HepG2 (cell line): ENCODE data around the gene MICALL2. TPM values are rescaled to one million over a fixed set of nuclear protein-coding genes. Genes with fewer than 3 reads are reported as not detected.

Experiments
- ATAC-seq: fragments of 200-7000 bp; cut with Tn5 transposase; 3 replicates; pipeline ENCODE4 v1.9.1; 2020; ENCODE audit warnings: mild to moderate bottlenecking, moderate library complexity
- BruUV-seq: library from RNA; stranded (reverse); fragments of 400-500 nt; replicated peaks from 2 replicates; lab custom pipeline; 2021; lab: Mats Ljungman, UMichigan
- CTCF ChIA-PET: fragments of 300-600 bp; formaldehyde crosslinking; extraction: SDS; loops from one replicate; lab custom pipeline; 2021; ENCODE audit warnings: low total read pairs, inconsistent platforms, low intra/inter-chr PET ratio; lab: Yijun Ruan, JAX
- POLR2A ChIA-PET: fragments of 350-600 bp; sonication (Branson Sonifier 250); formaldehyde crosslinking; loops from one replicate; lab custom pipeline; 2020; ENCODE audit warnings: antibody characterized with exemption, inconsistent platforms; lab: Yijun Ruan, JAX
- DNase-seq: peaks from one replicate; pipeline ENCODE4 v3.0.0-alpha.2; 2015; ENCODE audit warnings: low spot score
- FAIRE-seq: peaks from 3 replicates; lab custom pipeline; 2011; peaks lifted over from hg19 to GRCh38; lab: Jason Lieb, UNC
- H2AFZ ChIP-seq: one replicate; pipeline ENCODE4 v1.6.1; 2011; ENCODE audit warnings: low read length, inconsistent platforms
- H3K27ac ChIP-seq: fragments of 300-600 bp; 3 replicates; pipeline ENCODE4 v1.8.0; 2011; ENCODE audit warnings: mixed run types, mild to moderate bottlenecking, mixed read lengths, low read length, inconsistent platforms; ENCODE audit not compliant: insufficient read depth; ENCODE audit errors: extremely low read length
- H3K27me3 ChIP-seq, 2 experiments: fragments of 200-600 bp in 1 of 2; 2 replicates in 1 of 2; 3 replicates in 1 of 2; pipeline versions ENCODE4 v1.6.0 to v1.8.0; 2011; ENCODE audit warnings: low read length in 2 of 2, mild to moderate bottlenecking in 2 of 2, moderate library complexity in 2 of 2, inconsistent platforms in 1 of 2; ENCODE audit not compliant: insufficient read depth in 2 of 2, control insufficient read depth in 1 of 2
- H3K36me3 ChIP-seq, 2 experiments: fragments of 200-600 bp in 1 of 2; replicated peaks in 1 of 2; 2 replicates in 1 of 2; 3 replicates in 1 of 2; pipeline versions ENCODE4 v1.5.1 to v1.8.0; 2011; ENCODE audit warnings: low read length in 2 of 2, inconsistent platforms in 1 of 2; ENCODE audit not compliant: insufficient read depth in 2 of 2, control insufficient read depth in 1 of 2
- H3K4me1 ChIP-seq: 2 replicates; pipeline ENCODE4 v1.5.1; 2012; ENCODE audit warnings: low read length, inconsistent platforms; ENCODE audit not compliant: insufficient read depth
- H3K4me2 ChIP-seq: 2 replicates; pipeline ENCODE4 v1.6.0; 2011; ENCODE audit warnings: low read depth, low read length, inconsistent platforms
- H3K4me3 ChIP-seq, 3 experiments: fragments of 200-600 bp in 1 of 3; sonication (generic), shearing (Covaris generic) in 1 of 3; replicated peaks in 1 of 3; 2 replicates each; pipeline ENCODE4 v1.5.1; 2011 to 2016; ENCODE audit warnings: low read length in 3 of 3, inconsistent platforms in 2 of 3, low read depth in 2 of 3, mild to moderate bottlenecking in 2 of 3, control low read depth in 1 of 3, mixed read lengths in 1 of 3; ENCODE audit not compliant: insufficient read depth in 1 of 3
- H3K79me2 ChIP-seq: one replicate; pipeline ENCODE4 v1.6.1; 2011; ENCODE audit warnings: low read length, inconsistent platforms; ENCODE audit not compliant: insufficient read depth
- H3K9ac ChIP-seq: 2 replicates; pipeline ENCODE4 v1.6.0; 2011; ENCODE audit warnings: mild to moderate bottlenecking, low read depth, low read length, inconsistent platforms; ENCODE audit not compliant: insufficient read depth
- H3K9me3 ChIP-seq: 2 replicates; pipeline ENCODE4 v1.5.1; 2012; ENCODE audit warnings: mild to moderate bottlenecking, low read length
- H4K20me1 ChIP-seq: 2 replicates; pipeline ENCODE4 v1.6.0; 2011; ENCODE audit warnings: inconsistent platforms, mild to moderate bottlenecking, low read length, moderate library complexity; ENCODE audit not compliant: insufficient read depth
- AFF4 ChIP-seq: sonication (generic); formaldehyde crosslinking; IDR thresholded peaks from 2 replicates; pipeline ENCODE4 v1.4.0; 2020; ENCODE audit warnings: missing genetic modification reagents
- E2F5 ChIP-seq: sonication (generic); formaldehyde crosslinking; conservative IDR thresholded peaks from 2 replicates; pipeline ENCODE4 v1.4.0; 2020; ENCODE audit warnings: missing genetic modification reagents
- EED ChIP-seq: sonication (generic); formaldehyde crosslinking; IDR thresholded peaks from 2 replicates; pipeline ENCODE4 v1.5.0; 2020; ENCODE audit warnings: mild to moderate bottlenecking, missing genetic modification reagents
- HOXA9 ChIP-seq: sonication (generic); formaldehyde crosslinking; IDR thresholded peaks from 2 replicates; pipeline ENCODE4 v1.8.1; 2022; ENCODE audit warnings: missing genetic modification reagents, mild to moderate bottlenecking, moderate library complexity, borderline replicate concordance
- MXD4 ChIP-seq: IDR thresholded peaks from 2 replicates; pipeline ENCODE4 v1.6.1; 2016; ENCODE audit warnings: mild to moderate bottlenecking, missing biosample characterization, missing genetic modification reagents
- NKX3-1 ChIP-seq: sonication (generic); formaldehyde crosslinking; IDR thresholded peaks from 2 replicates; pipeline ENCODE4 v1.5.0; 2020; ENCODE audit warnings: missing genetic modification reagents
- PRDM10 ChIP-seq: sonication (generic); formaldehyde crosslinking; IDR thresholded peaks from 2 replicates; pipeline ENCODE4 v1.4.0; 2020; ENCODE audit warnings: low read depth, missing genetic modification reagents
- SNAPC2 ChIP-seq: sonication (generic); formaldehyde crosslinking; IDR thresholded peaks from 2 replicates; pipeline ENCODE4 v1.8.1; 2022; ENCODE audit warnings: mild to moderate bottlenecking, missing genetic modification reagents
- TBP ChIP-seq: sonication (generic); formaldehyde crosslinking; IDR thresholded peaks from 2 replicates; pipeline ENCODE4 v1.5.0; 2020; ENCODE audit warnings: missing genetic modification reagents
- TCF7 ChIP-seq: sonication (generic); IDR thresholded peaks from 2 replicates; pipeline ENCODE4 v1.6.1; 2016; ENCODE audit warnings: antibody characterized with exemption, low read depth
- ZC3H4 ChIP-seq: sonication (generic); formaldehyde crosslinking; IDR thresholded peaks from 2 replicates; pipeline ENCODE4 v1.4.0; 2020; ENCODE audit warnings: missing genetic modification reagents, borderline replicate concordance
- ZNF24 ChIP-seq: fragments of 450-650 bp; IDR thresholded peaks from 2 replicates; pipeline ENCODE4 v1.6.1; 2017; ENCODE audit warnings: antibody characterized with exemption, mild to moderate bottlenecking
- ZNF292 ChIP-seq: sonication (generic); formaldehyde crosslinking; IDR thresholded peaks from 2 replicates; pipeline ENCODE4 v1.8.1; 2022; ENCODE audit warnings: mild to moderate bottlenecking, low read depth, missing genetic modification reagents, borderline replicate concordance
- ZNF317 ChIP-seq: sonication (generic); formaldehyde crosslinking; IDR thresholded peaks from 2 replicates; pipeline ENCODE4 v1.5.0; 2020; ENCODE audit warnings: mild to moderate bottlenecking, missing genetic modification reagents
- ZNF615 ChIP-seq: sonication (generic); formaldehyde crosslinking; IDR thresholded peaks from 2 replicates; pipeline ENCODE4 v1.5.0; 2020; ENCODE audit warnings: mild to moderate bottlenecking, missing genetic modification reagents, borderline replicate concordance
- ZNF850 ChIP-seq: sonication (generic); formaldehyde crosslinking; conservative IDR thresholded peaks from 2 replicates; pipeline ENCODE4 v1.9.0; 2021; ENCODE audit warnings: mild to moderate bottlenecking, missing genetic modification reagents
- WGBS: methylation state at CpG from one replicate; pipeline ENCODE4 v1.1.6; 2017; ENCODE audit warnings: low lambda C conversion rate; 5-methylcytosine and 5-hydroxymethylcytosine counted together
- in situ Hi-C: cut with HindIII; loops from 2 replicates; pipeline ENCODE4 v1.10.0; 2017; ENCODE audit warnings: low pct_unique_long_range_greater_than_20kb; ENCODE audit not compliant: extremely low pct_ligation_motif_present
- intact Hi-C: fragments of 100-400 bp; cut with micrococcal nuclease; formaldehyde crosslinking; loops from one replicate; pipeline ENCODE4 v1.10.0; 2022; ENCODE audit not compliant: unreplicated experiment
- polyA plus RNA-seq, 8 experiments: library from polyadenylated mRNA; depleted of rRNA in 3 of 8; stranded (reverse) in 7 of 8; unstranded in 1 of 8; fragments of >200 nt; fragmentation: Illumina TruSeq in 4 of 8; extraction: Trizol in 4 of 8; gene quantifications; 2 replicates each; pipeline versions ENCODE4 v1.2.1 to v1.2.3, GENCODE V29; 2011 to 2016; ENCODE audit warnings: low read depth in 4 of 8, missing spikeins in 1 of 8, mixed read lengths in 1 of 8; ENCODE audit not compliant: insufficient read depth in 1 of 8
- total RNA-seq, 5 experiments: library from RNA; depleted of rRNA; stranded (reverse); fragments of >200 nt; fragmentation: Illumina TruSeq; extraction: Trizol; gene quantifications; 2 replicates each; pipeline ENCODE4 v1.2.3, GENCODE V29; 2016; ENCODE audit warnings: low read depth in 1 of 5

MICALL2 gene
- total and polyA plus RNA-seq, 2 of the 13 experiments (the other 11 are each of a cell fraction or from before 2014, with no cell fraction given) = 5.8 to 12.4 TPM

- Histone ChIP-seq H4K20me1 (no peaks in the 10 kb centered on the region), H3K9ac (no peak overlapping the region), H3K9me3 (no peaks in the 10 kb centered on the region), H3K36me3 (no peaks in the 10 kb centered on the region), H3K4me2 (no peak overlapping the region), H3K4me3 (no peak overlapping the region), H3K27me3 (peaks cover 3 to 10% of the 10 kb centered on the region in 2 experiments; a peak in 1 of 5 replicates), H3K79me2 (no peaks in the 10 kb centered on the region), H3K27ac (no peak overlapping the region), H2AFZ (no peak overlapping the region), H3K4me1 (peaks cover 22% of the 10 kb centered on the region)
- ChIA-PET POLR2A (no interaction called here), CTCF (no interaction called here)
- FAIRE-seq (no peak), DNase-seq (no peak), ATAC-seq (no peak)
- no TSS peak for BruUV-seq
- WGBS = 92% methylated on average over 6 of the region's 22 CpGs
- in situ Hi-C loops = loop anchor here (5.0 kb wide), 1 partner anchor 32 kb away; no protein-coding TSS in a partner anchor
- intact Hi-C loops = no loop called here
- no peak for TF ChIP-seq ZNF24
- TF ChIP-seq SNAPC2 = no peak
- TF ChIP-seq AFF4 (CRISPR knock-in tag) = no peak
- TF ChIP-seq ZNF317 (CRISPR knock-in tag) = no peak
- no peak for TF ChIP-seq ZNF292 (CRISPR knock-in tag)
- no peak for TF ChIP-seq ZC3H4
- no peak for TF ChIP-seq HOXA9 (CRISPR knock-in tag)
- no peak for TF ChIP-seq TCF7
- TF ChIP-seq NKX3-1 (CRISPR knock-in tag) = no peak
- TF ChIP-seq EED = no peak
- TF ChIP-seq MXD4 (CRISPR knock-in tag) = no peak
- no peak for TF ChIP-seq E2F5 (CRISPR knock-in tag)
- no peak for TF ChIP-seq ZNF615 (CRISPR knock-in tag)
- TF ChIP-seq TBP (CRISPR knock-in tag) = no peak
- TF ChIP-seq PRDM10 (CRISPR knock-in tag) = no peak
- no peak for TF ChIP-seq ZNF850 (CRISPR knock-in tag)
Observed at GRCh38 chr7:1434891-1435670, 24.2 kb downstream of the MICALL2 start.
